Measurements from ENCODE around the gene VTN. TPM values are rescaled to one million over a fixed set of nuclear protein-coding genes. Genes with fewer than 3 reads are reported as not detected.

The VTN gene
- total RNA-seq, 2 donors from 2014 or later = 0.14 to 57.8 TPM

- WGBS = 92% methylated on average over 19 of the region's 19 CpGs
- Histone ChIP-seq H3K9me3 (no peaks in the 10 kb centered on the region), H3K27me3 (replicated peaks; ENCODE audit: insufficient read depth) (no peaks in the 10 kb centered on the region), H3K27ac (no peak overlapping the region), H3K36me3 (peaks cover 12 to 30% of the 10 kb centered on the region in 2 donors), H3K4me1 (replicated peaks) (no peaks in the 10 kb centered on the region), H3K4me3 (no peak overlapping the region)
- no peak for DNase-seq (ENCODE audit: low spot score)
- intact Hi-C loops (cut with DNase I) = no loop called here
- TF ChIP-seq POLR2AphosphoS5 (IDR thresholded peaks at IDR 0.05) (no peak), POLR2A (IDR thresholded peaks at IDR 0.05) (no peak)
- TF ChIP-seq, protein P1, sequence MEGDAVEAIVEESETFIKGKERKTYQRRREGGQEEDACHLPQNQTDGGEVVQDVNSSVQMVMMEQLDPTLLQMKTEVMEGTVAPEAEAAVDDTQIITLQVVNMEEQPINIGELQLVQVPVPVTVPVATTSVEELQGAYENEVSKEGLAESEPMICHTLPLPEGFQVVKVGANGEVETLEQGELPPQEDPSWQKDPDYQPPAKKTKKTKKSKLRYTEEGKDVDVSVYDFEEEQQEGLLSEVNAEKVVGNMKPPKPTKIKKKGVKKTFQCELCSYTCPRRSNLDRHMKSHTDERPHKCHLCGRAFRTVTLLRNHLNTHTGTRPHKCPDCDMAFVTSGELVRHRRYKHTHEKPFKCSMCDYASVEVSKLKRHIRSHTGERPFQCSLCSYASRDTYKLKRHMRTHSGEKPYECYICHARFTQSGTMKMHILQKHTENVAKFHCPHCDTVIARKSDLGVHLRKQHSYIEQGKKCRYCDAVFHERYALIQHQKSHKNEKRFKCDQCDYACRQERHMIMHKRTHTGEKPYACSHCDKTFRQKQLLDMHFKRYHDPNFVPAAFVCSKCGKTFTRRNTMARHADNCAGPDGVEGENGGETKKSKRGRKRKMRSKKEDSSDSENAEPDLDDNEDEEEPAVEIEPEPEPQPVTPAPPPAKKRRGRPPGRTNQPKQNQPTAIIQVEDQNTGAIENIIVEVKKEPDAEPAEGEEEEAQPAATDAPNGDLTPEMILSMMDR (IDR thresholded peaks at IDR 0.05) = no peak
Measured at GRCh38 chr17:28344435-28344901, 25.6 kb downstream of the VTN start.

DNA sequence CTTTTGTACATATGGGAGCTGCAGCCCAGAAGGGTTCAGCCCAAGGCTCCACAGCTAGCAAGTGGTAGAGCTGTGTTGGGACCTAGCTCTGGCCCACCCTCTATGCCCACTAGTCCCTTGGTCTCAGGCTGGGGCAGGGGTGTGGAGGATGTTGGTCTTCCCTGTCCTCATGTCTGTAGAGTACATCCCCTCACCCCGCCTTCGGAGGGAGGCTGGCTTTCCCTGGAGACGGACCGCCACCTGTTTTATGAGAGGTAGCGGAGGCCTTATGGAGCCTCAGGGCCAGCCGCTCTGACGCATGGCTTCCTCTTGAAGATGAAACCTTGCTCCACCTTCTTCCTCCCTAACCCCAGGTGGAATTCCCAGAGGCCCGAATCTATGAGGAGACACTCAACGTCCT, 26.1 kb downstream of the VTN start:
- no peak for DNase-seq (ENCODE audit: low spot score)
- no peak for TF ChIP-seq POLR2AphosphoS5 (IDR thresholded peaks at IDR 0.05)
- TF ChIP-seq, protein P1 (IDR thresholded peaks at IDR 0.05) = no peak
- no peak for TF ChIP-seq POLR2A (IDR thresholded peaks at IDR 0.05)
- Histone ChIP-seq H3K36me3 (peaks cover 12 to 30% of the 10 kb centered on the region in 2 donors), H3K27me3 (replicated peaks; ENCODE audit: insufficient read depth) (no peaks in the 10 kb centered on the region), H3K4me1 (replicated peaks) (no peaks in the 10 kb centered on the region), H3K4me3 (no peak overlapping the region), H3K27ac (no peak overlapping the region), H3K9me3 (no peaks in the 10 kb centered on the region)
- intact Hi-C loops (cut with DNase I) = no loop called here
- WGBS = 84% methylated on average over 9 of the region's 9 CpGs

- TF ChIP-seq POLR2A (IDR thresholded peaks at IDR 0.05) (no peak), POLR2AphosphoS5 (IDR thresholded peaks at IDR 0.05) (no peak)
- TF ChIP-seq, protein P1 (IDR thresholded peaks at IDR 0.05) = no peak
- 82% methylated on average over 10 of the region's 10 CpGs for WGBS
- DNase-seq (ENCODE audit: low spot score) = no peak
- Histone ChIP-seq H3K4me1 (replicated peaks) (no peaks in the 10 kb centered on the region), H3K36me3 (peaks cover 12 to 30% of the 10 kb centered on the region in 2 donors), H3K27me3 (replicated peaks; ENCODE audit: insufficient read depth) (no peaks in the 10 kb centered on the region), H3K4me3 (no peak overlapping the region), H3K9me3 (no peaks in the 10 kb centered on the region), H3K27ac (no peak overlapping the region)
- intact Hi-C loops (cut with DNase I) = no loop called here
Measured at GRCh38 chr17:28343491-28343932, 26.6 kb downstream of the VTN start.

DNA sequence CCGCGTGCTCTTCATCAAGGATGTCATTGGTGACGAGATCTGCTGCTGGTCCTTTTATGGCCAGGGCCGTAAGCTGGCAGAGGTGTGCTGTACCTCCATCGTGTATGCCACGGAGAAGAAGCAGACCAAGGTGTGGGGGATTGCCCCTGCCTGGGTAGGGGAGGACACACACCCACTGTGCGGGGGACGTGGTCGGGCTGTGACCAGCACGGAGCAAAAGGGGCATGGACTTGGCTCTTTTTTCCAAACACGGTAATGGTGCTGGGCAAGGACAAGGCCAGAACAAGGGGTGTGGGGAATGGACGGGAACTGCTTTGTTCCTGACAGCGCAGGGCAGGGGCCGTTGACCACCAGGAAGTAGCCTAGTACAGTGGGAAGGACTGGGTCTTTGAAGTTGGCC, 27.8 kb downstream of the VTN start:
- 92% methylated on average over 14 of the region's 14 CpGs for WGBS
- Histone ChIP-seq H3K4me1 (replicated peaks) (no peaks in the 10 kb centered on the region), H3K4me3 (no peak overlapping the region), H3K27ac (no peak overlapping the region), H3K27me3 (replicated peaks; ENCODE audit: insufficient read depth) (no peaks in the 10 kb centered on the region), H3K9me3 (no peaks in the 10 kb centered on the region), H3K36me3 (peaks cover 8 to 20% of the 10 kb centered on the region in 2 donors)
- intact Hi-C loops (cut with DNase I) = no loop called here
- DNase-seq (ENCODE audit: low spot score) = no peak
- TF ChIP-seq POLR2AphosphoS5 (IDR thresholded peaks at IDR 0.05) (no peak), POLR2A (IDR thresholded peaks at IDR 0.05) (no peak)

DNA sequence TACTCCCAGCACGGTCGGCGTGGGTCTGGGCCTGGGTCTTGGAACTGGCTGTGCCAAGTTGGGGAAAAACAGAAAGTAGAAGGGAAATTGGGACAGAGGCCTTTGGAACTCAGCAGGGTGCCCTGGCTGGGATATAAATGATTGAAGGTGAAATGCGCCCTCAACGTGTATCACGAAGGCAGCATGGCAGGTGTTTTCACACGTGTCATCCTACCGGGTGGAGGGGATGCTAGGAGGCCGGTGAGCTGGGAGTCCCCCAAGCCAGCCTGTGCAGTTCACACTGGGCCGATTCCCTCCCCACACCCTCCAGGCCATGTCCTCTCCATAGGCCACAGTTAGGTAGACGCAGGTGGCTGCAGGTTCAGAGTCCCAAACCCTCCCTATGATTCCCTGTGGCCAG, 28.6 kb downstream of the VTN start:
- 92% methylated on average over 11 of the region's 11 CpGs for WGBS
- DNase-seq (ENCODE audit: low spot score) = no peak
- Histone ChIP-seq H3K4me3 (no peak overlapping the region), H3K4me1 (replicated peaks) (no peaks in the 10 kb centered on the region), H3K27me3 (replicated peaks; ENCODE audit: insufficient read depth) (no peaks in the 10 kb centered on the region), H3K27ac (no peak overlapping the region), H3K9me3 (no peaks in the 10 kb centered on the region), H3K36me3 (peaks cover 6 to 19% of the 10 kb centered on the region in 2 donors)
- TF ChIP-seq POLR2AphosphoS5 (IDR thresholded peaks at IDR 0.05) (no peak), POLR2A (IDR thresholded peaks at IDR 0.05) (no peak)
- TF ChIP-seq, protein P1 (IDR thresholded peaks at IDR 0.05) = no peak
- intact Hi-C loops (cut with DNase I) = no loop called here

Data from prostate gland (tissue), 2 donors.